GM12865 (cell line): Measurements from ENCODE around the gene SLC43A3.

Source experiments
- DNase-seq: peaks from one replicate; pipeline ENCODE4 v3.0.0; 2010; ENCODE audit warnings: low read depth
- H3K4me3 ChIP-seq: 2 replicates; pipeline ENCODE4 v1.5.1; 2011; ENCODE audit warnings: mild to moderate bottlenecking, low read depth, low read length, control low read depth
- TF ChIP-seq, protein P1 (sequence below): IDR thresholded peaks from 2 replicates; pipeline ENCODE4 v1.5.1; 2011; ENCODE audit warnings: low read length, control low read depth, low read depth, inconsistent platforms; ENCODE audit not compliant: insufficient read depth; ENCODE audit errors: missing control alignments

Gene SLC43A3

DNA sequence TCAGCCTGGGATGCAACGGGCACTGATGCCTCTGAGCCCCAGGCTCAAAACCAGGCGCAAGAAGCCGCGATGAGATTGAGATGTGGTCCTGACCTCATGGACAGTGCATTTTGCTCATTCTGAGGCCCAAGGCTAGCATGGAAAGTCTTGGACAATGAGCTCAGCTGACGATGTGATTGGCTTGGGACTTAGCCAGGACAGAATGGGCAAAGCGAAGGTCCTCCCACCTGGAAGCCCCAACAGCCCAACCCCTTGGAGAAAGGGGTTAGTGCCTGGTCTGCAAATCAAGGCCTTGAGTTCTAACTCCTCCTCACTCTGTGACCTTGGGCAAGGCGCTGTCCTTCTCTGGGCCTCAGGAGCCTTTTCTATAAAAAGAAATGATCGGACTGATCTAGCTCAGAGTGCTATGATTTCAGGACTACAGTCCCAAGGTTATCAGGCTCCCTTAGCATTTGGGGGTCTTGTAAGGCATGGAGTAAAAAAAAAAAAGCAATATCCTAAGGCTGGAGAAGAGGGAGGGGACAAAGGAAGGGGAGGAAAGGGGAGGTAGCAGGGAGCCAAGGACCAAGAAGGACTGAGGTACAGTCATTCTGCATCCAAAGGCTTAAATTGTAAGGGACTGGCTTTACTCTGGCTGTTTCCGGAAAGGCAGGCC lies 2.7 kb downstream of the SLC43A3 start:
- DNase-seq, result no peak
- H3K4me3 ChIP-seq, result peak overlapping the region; percentile 71
- TF ChIP-seq, protein P1, sequence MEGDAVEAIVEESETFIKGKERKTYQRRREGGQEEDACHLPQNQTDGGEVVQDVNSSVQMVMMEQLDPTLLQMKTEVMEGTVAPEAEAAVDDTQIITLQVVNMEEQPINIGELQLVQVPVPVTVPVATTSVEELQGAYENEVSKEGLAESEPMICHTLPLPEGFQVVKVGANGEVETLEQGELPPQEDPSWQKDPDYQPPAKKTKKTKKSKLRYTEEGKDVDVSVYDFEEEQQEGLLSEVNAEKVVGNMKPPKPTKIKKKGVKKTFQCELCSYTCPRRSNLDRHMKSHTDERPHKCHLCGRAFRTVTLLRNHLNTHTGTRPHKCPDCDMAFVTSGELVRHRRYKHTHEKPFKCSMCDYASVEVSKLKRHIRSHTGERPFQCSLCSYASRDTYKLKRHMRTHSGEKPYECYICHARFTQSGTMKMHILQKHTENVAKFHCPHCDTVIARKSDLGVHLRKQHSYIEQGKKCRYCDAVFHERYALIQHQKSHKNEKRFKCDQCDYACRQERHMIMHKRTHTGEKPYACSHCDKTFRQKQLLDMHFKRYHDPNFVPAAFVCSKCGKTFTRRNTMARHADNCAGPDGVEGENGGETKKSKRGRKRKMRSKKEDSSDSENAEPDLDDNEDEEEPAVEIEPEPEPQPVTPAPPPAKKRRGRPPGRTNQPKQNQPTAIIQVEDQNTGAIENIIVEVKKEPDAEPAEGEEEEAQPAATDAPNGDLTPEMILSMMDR, result no peak

DNA sequence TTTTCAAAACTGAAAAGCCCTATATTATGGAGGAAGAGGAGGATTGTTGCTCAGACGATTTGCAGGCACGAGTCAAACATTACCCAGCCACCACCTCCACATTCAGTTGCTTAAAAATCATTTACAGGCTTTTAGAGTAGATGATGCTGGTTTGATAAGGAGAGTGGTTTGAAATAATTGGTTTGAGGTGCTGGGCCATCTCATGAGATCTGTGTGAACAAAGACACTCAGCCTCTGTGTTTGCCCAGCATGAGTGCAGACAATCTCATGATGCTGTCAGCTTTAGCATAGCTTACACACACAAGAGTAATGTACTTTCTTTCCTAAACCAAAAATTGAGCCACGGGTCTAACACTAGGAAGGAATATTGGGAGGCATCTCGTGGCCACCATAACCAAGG lies 4.3 kb downstream of the SLC43A3 start:
- no peak overlapping the region for H3K4me3 ChIP-seq
- TF ChIP-seq, protein P1, result no peak
- no peak for DNase-seq

DNA sequence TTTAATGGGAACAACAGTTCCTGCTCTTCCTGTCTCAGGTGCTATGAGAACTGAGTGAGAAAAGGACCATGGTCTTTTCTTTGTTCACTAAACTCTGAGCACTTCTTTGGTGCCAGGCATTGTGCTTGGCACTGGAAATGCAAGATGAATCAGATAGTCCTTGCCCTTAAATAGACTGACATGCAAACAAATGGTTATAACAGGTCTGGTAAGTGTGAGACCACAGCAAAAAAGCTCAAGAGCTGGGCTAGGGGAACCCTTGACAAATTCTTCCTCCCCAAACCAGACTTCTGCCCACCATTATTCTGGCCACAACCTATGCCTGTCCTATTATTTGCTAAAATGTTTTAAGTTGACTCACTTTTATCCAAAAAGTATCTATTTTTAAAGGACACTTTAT lies 5.1 kb downstream of the SLC43A3 start:
- H3K4me3 ChIP-seq, result no peak overlapping the region
- TF ChIP-seq, protein P1, result no peak

DNA sequence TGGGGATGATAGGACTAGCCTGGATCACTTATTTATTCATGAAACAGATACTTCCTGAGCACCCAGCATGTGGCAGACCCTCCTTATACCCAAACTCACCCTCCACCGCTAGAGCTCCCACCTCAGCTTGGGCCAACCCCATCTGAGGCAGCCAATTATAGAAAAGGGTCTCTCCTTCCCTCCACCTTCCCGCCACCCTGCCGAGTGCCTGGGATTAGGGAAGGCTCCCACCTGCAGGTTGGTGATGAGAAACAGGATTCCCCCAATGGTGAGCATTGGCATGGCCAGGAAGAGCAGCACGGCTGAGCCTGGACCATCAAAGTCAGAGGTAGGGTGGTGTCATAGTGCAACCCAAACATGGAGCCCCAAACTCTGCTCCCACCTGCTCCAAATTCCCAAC lies 5.9 kb downstream of the SLC43A3 start:
- TF ChIP-seq, protein P1, result no peak
- no peak for DNase-seq
- H3K4me3 ChIP-seq, result no peak overlapping the region

More for the DNA sequence above, 5.1 kb downstream of the SLC43A3 start:
- DNase-seq, result no peak

DNA sequence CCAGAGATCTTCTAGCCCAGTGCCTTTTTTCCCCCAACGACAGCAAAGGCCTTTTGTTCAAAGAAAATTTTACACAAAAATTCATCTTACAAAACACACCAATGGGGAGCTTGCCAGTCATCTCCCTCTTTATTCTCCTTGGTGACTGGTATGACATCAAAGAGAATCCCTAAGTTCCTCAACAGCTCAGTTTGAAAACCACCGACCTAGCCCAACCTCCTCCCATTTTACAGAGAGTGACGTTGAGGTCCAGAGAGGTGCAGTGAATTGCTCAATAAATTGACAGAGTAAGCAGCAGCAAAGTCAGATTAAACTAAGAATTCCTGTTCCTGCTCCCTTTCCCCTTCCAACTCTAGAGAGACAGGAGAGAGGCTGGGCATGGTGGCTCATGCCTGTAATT lies 7.8 kb downstream of the SLC43A3 start:
- no peak for DNase-seq

DNA sequence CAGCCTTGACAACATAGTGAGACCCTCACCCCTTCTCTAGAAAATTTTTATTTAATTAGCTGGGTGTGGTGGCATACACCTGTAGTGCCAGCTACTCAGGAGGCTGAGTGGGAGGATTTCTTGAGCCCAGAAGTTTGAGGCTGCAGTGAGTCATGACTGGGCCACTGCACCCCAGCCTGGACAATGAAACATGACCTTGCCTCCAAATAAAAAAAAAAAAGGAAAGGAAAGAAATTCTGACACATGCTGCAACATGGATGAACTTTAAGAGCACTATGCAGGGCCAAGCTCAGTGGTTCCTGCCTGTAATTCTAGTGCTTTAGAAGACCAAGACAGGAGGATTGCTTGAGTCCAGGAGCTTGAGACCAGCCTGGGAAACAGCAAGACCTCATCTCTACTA lies 8.8 kb downstream of the SLC43A3 start:
- DNase-seq, result no peak
- TF ChIP-seq, protein P1, result no peak

More for the DNA sequence above, 7.8 kb downstream of the SLC43A3 start:
- no peak overlapping the region for H3K4me3 ChIP-seq
- TF ChIP-seq, protein P1, result no peak

DNA sequence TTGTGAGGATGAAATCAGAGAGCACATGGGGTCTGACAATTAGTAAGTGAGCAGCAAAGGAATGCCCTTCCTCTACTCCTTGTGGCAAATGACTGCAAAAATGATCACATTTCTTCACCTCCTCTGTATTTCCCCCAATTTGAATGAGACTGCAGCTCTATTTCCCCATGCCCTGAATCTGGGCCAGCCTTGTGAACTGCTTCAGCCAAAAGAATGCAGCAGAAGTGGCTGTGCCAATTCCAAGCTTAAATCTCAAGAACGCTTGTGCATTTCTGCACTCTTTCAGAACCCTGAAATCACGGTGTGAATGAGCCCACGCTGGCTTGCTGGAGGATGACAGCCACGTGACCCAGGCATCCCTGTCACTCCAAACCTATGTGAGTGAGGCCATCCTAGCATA lies 9.9 kb downstream of the SLC43A3 start:
- H3K4me3 ChIP-seq, result no peak overlapping the region
- TF ChIP-seq, protein P1, result no peak
- DNase-seq, result no peak

More for the DNA sequence above, 8.8 kb downstream of the SLC43A3 start:
- H3K4me3 ChIP-seq, result no peak overlapping the region
